Muscle of leg (tissue), 11 donors: ENCODE data around the gene AGBL1. TPM values are rescaled to one million over a fixed set of nuclear protein-coding genes. Genes with fewer than 3 reads are reported as not detected.
A peak's percentile ranks its signal among the peaks of the same experiment; 100 is the strongest.

Experiments
- DNase-seq: peaks from one replicate; pipeline ENCODE4 v3.0.0; 2013
- H3K27ac ChIP-seq: one replicate; pipeline ENCODE4 v1.5.1; 2013; ENCODE audit warnings: mild to moderate bottlenecking, low read length, control low read depth
- H3K27me3 ChIP-seq: one replicate; pipeline ENCODE4 v1.6.1; 2013; ENCODE audit warnings: low read length; ENCODE audit not compliant: control insufficient read depth, insufficient read depth
- H3K36me3 ChIP-seq: one replicate; pipeline ENCODE4 v1.6.1; 2013; ENCODE audit warnings: low read length; ENCODE audit not compliant: control insufficient read depth, insufficient read depth
- H3K4me1 ChIP-seq: one replicate; pipeline ENCODE4 v1.6.1; 2013; ENCODE audit warnings: low read length; ENCODE audit not compliant: control insufficient read depth, insufficient read depth
- H3K4me3 ChIP-seq: one replicate; pipeline ENCODE4 v1.5.1; 2013; ENCODE audit warnings: low read length, control low read depth
- H3K9me3 ChIP-seq: replicated peaks from 2 replicates; pipeline ENCODE4 v1.6.1; 2013; ENCODE audit warnings: low read depth, low read length; ENCODE audit not compliant: control insufficient read depth
- WGBS: methylation state at CpG from one replicate; pipeline ENCODE4 v1.1.5; 2013; ENCODE audit warnings: missing lambda C conversion rate; ENCODE audit not compliant: insufficient coverage; 5-methylcytosine and 5-hydroxymethylcytosine counted together
- polyA plus RNA-seq, 8 donors: library from polyadenylated mRNA; unstranded; fragments of 120-200 nt; gene quantifications; one replicate each; pipeline versions ENCODE4 v1.2.1 to v1.2.3, GENCODE V29; 2013; ENCODE audit warnings: inconsistent platforms in 1 of 8, low replicate concordance in 1 of 8; ENCODE audit not compliant: insufficient read length in 8 of 8, insufficient read depth in 1 of 8
- total RNA-seq: library from RNA; stranded (reverse); fragments of 120-200 nt; gene quantifications from one replicate; pipeline ENCODE4 v1.2.4, GENCODE V29; 2013

Gene AGBL1
- total and polyA plus RNA-seq, 9 donors, result 6.0 to 18.1 (median 7.9) TPM

DNA sequence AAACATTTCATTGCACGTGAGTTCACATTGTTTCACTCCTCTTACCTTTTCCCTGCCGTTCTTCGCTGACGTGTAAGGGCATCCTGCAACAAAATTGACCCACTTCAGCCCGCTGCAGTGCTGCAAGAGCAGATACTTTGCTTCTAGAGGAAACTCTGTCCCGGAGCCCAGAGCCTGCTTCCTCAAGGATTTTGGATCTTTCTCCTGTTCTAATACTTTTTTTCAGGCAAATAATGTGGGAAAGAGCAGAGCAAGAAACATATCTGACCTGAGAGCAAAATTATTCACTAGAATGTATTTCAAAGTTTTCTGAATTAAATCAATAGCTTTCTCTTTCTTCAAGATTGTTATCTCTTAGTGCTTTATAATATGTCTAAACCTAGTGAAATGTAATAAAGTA is 303.9 kb downstream of the AGBL1 start:
- Histone ChIP-seq H3K9me3 (no peaks in the 10 kb centered on the region), H3K4me1 (peaks cover 6% of the 10 kb centered on the region), H3K27ac (no peak overlapping the region), H3K27me3 (no peaks in the 10 kb centered on the region), H3K36me3 (no peaks in the 10 kb centered on the region), H3K4me3 (no peak overlapping the region)
- peak; percentile 62 for DNase-seq
- WGBS, result 74% methylated on average over 4 of the region's 6 CpGs

- Histone ChIP-seq H3K4me3 (no peak overlapping the region), H3K9me3 (no peaks in the 10 kb centered on the region), H3K36me3 (no peaks in the 10 kb centered on the region), H3K4me1 (peaks cover 6% of the 10 kb centered on the region), H3K27me3 (no peaks in the 10 kb centered on the region), H3K27ac (no peak overlapping the region)
- no CpG with 5 or more reads among the region's 6 CpGs for WGBS
- peak; percentile 87 for DNase-seq
Measured at GRCh38 chr15:86384186-86384585, 304.5 kb downstream of the AGBL1 start.

- DNase-seq, result peak; percentile 30
- no peaks in the 10 kb centered on the region for H3K36me3 ChIP-seq
- no peaks in the 10 kb centered on the region for H3K27me3 ChIP-seq
- no peaks in the 10 kb centered on the region for H3K9me3 ChIP-seq
- H3K4me1 ChIP-seq, result no peaks in the 10 kb centered on the region
- no CpG with 5 or more reads among the region's 1 CpG for WGBS
- H3K27ac ChIP-seq, result no peak overlapping the region
- no peak overlapping the region for H3K4me3 ChIP-seq
Measured at GRCh38 chr15:86392296-86392695, 312.6 kb downstream of the AGBL1 start.

DNA sequence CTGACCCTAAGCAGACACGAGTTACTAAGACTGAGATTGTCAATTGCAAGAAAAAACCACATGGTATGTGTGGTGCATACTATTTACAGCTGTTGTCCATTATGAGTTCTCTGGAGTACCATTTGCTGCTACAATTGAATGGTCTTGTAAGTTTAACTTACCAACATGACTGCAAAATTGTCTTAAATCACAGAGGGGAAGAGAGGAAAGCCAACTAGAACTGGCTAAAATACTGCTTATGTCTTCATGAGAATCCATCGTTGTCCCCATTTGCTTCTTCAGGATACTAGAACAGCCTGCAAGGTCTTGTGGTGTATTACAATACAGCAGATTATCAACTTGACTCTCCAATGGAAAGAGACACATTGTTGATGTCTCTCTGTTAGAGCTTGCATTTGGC is 313.2 kb downstream of the AGBL1 start:
- WGBS, result no CpG with 5 or more reads among the region's 2 CpGs

GRCh38 chr15:86394866-86395265 is 315.2 kb downstream of the AGBL1 start:
- WGBS, result no CpG with 5 or more reads among the region's 1 CpG

More for the DNA sequence above, 313.2 kb downstream of the AGBL1 start:
- Histone ChIP-seq H3K4me1 (no peaks in the 10 kb centered on the region), H3K9me3 (no peaks in the 10 kb centered on the region), H3K4me3 (no peak overlapping the region), H3K27ac (no peak overlapping the region), H3K27me3 (no peaks in the 10 kb centered on the region), H3K36me3 (no peaks in the 10 kb centered on the region)
- DNase-seq, result peak; percentile 90

DNA sequence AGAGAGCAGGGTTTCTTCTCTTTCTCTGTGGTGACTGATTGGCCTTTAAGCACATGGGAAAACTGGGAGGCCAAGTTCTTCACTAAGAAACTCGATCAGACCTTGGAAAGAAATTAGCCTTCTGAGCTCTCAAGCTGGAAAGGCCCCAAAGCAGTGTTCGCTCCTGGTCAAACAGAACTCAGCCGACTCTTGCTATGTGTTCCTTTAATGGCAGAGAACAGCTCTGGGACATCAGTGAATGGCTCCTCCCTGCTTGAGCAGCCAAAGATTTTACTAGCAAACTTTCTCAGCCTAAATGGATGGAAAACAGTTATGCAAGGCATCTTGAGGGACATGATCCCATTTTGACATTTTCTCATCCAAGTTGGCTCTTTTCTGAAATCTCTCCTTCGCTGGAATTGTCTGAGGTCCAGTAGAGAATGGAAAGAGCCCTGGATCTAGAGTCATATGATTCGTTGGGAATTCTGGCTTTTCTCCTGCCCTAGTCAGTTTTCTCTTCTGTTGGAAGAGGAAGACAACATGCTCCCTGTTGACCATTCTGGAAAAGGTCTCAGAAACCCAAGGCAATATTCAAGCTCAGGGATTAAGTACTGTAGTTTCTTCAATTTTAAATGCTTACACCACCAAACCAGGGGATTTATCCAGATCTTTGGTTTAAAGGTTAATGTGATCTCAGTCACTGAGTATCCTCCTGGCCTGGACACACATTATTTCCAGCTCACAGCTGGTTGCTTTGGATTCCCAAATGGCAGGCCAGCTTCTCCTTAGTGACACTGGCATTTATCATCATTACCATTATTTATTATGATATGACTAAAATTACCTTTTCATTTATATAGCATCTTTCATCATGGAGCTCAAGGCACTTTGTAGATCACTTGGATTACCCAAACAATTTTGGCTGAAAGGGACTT is 319.6 kb downstream of the AGBL1 start:
- peak; percentile 98 for DNase-seq
- Histone ChIP-seq H3K27ac (peak overlapping the region; percentile 30), H3K27me3 (no peaks in the 10 kb centered on the region), H3K4me1 (no peaks in the 10 kb centered on the region), H3K36me3 (no peaks in the 10 kb centered on the region), H3K9me3 (no peaks in the 10 kb centered on the region), H3K4me3 (no peak overlapping the region)
- 23% methylated on average over 4 of the region's 5 CpGs for WGBS

More at GRCh38 chr15:86394866-86395265, 315.2 kb downstream of the AGBL1 start:
- Histone ChIP-seq H3K27ac (no peak overlapping the region), H3K4me1 (no peaks in the 10 kb centered on the region), H3K4me3 (no peak overlapping the region), H3K9me3 (no peaks in the 10 kb centered on the region), H3K36me3 (no peaks in the 10 kb centered on the region), H3K27me3 (no peaks in the 10 kb centered on the region)
- no peak for DNase-seq

DNA sequence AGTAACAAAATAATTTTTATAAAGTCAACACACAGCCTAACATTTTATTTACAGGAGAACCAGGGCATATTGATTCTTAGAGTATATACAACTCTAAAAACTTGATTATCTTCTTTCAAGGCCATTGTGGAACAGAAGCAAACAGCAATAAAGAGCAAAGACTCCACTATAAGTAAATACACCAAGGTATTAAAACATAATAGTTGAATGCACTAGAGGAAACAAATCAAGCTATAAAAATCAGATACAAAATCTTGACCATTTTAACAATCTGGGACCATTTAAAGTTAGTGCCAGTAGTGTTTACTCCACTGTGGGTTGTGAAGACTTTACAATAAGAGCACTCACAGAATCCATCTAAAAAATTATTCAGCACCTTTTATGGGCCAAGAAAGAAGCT is 323.6 kb downstream of the AGBL1 start:
- DNase-seq, result no peak
- Histone ChIP-seq H3K27me3 (no peaks in the 10 kb centered on the region), H3K4me1 (no peaks in the 10 kb centered on the region), H3K36me3 (no peaks in the 10 kb centered on the region), H3K4me3 (no peak overlapping the region), H3K9me3 (no peaks in the 10 kb centered on the region), H3K27ac (no peak overlapping the region)

GRCh38 chr15:86403914-86404583 is 324.4 kb downstream of the AGBL1 start:
- no peaks in the 10 kb centered on the region for H3K36me3 ChIP-seq
- no peak overlapping the region for H3K4me3 ChIP-seq
- H3K27me3 ChIP-seq, result no peaks in the 10 kb centered on the region
- no peak for DNase-seq
- no peaks in the 10 kb centered on the region for H3K4me1 ChIP-seq
- H3K27ac ChIP-seq, result no peak overlapping the region
- WGBS, result 90% methylated on average over 3 of the region's 3 CpGs
- no peaks in the 10 kb centered on the region for H3K9me3 ChIP-seq

DNA sequence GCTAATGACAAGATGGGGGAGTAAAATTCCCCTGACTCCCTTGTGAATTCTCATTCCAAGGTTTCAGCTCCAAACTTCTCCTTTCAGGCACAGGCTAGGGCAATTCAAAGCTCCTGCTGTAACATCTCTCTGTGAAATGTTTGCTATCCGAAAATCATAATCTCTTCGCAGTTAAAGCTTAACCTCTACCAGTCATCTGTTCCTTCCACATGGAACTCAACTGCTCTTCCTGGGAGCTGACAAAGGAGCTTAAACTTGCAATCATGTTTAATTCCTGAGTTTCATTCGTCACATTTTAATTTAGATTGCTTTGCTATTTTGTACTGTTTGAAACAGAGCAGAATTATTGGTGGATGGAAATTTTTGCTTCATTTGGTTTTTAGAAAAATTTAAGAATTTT is 328.6 kb downstream of the AGBL1 start:
- Histone ChIP-seq H3K36me3 (no peaks in the 10 kb centered on the region), H3K4me1 (no peaks in the 10 kb centered on the region), H3K27me3 (no peaks in the 10 kb centered on the region), H3K27ac (no peak overlapping the region), H3K4me3 (no peak overlapping the region), H3K9me3 (no peaks in the 10 kb centered on the region)
- WGBS, result 61% methylated on average over 2 of the region's 3 CpGs
- no peak for DNase-seq

DNA sequence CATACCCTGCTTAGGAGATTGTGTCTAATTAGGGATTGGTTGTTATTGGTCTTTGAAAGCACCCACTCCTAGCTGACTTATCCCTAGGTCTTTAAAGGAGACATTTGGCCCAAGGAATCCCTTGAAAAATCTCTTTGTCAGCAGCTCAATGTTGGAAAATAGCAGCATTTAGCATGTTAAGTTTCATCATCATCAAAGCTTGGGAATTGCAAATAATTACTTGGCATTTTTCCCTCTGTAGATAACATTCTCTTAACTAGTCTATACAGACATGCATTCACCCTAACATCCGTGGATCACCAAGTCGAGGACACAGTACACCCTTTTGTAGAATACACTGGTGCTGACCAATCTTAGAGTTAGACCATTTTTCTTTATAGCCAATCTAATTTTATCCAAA is 332.2 kb downstream of the AGBL1 start:
- no peak for DNase-seq
- Histone ChIP-seq H3K27me3 (no peaks in the 10 kb centered on the region), H3K4me1 (no peaks in the 10 kb centered on the region), H3K36me3 (no peaks in the 10 kb centered on the region), H3K4me3 (no peak overlapping the region), H3K9me3 (no peaks in the 10 kb centered on the region), H3K27ac (no peak overlapping the region)
- WGBS, result 90% methylated on average over 2 of the region's 2 CpGs
